IMR-90 (cell line): ENCODE data around the gene SH3BP2.

Experiments used
- CEBPB ChIP-seq: IDR thresholded peaks from 2 replicates; pipeline ENCODE4 v1.6.1; 2012; ENCODE audit warnings: low read depth, low read length, improper control_type of control experiment
- MAFK ChIP-seq: IDR thresholded peaks from 2 replicates; pipeline ENCODE4 v1.6.1; 2012; ENCODE audit warnings: low read depth, low read length, improper control_type of control experiment
- POLR2A ChIP-seq: IDR thresholded peaks from 2 replicates; pipeline ENCODE4 v1.6.1; 2012; ENCODE audit warnings: mild to moderate bottlenecking, low read depth, low read length
- RAD21 ChIP-seq: IDR thresholded peaks from 2 replicates; pipeline ENCODE4 v1.6.1; 2012; ENCODE audit warnings: low read length, improper control_type of control experiment
- RFX5 ChIP-seq: IDR thresholded peaks from 2 replicates; pipeline ENCODE4 v1.8.0; 2012; ENCODE audit warnings: low read depth, mild to moderate bottlenecking, low read length, moderate library complexity
- TF ChIP-seq, protein P1 (sequence below): conservative IDR thresholded peaks from 2 replicates; pipeline ENCODE4 v1.5.1; 2012; ENCODE audit warnings: mild to moderate bottlenecking, low read depth, low read length, improper control_type of control experiment
- TF ChIP-seq, protein P2 (sequence below): fragments of 150-350 bp; IDR thresholded peaks from 2 replicates; pipeline ENCODE4 v1.6.1; 2016; ENCODE audit warnings: low read depth, mild to moderate bottlenecking, low read length, moderate library complexity, borderline replicate concordance

GRCh38 chr4:2781911-2782310 lies 11.0 kb upstream of the SH3BP2 start:
- TF ChIP-seq, protein P1, sequence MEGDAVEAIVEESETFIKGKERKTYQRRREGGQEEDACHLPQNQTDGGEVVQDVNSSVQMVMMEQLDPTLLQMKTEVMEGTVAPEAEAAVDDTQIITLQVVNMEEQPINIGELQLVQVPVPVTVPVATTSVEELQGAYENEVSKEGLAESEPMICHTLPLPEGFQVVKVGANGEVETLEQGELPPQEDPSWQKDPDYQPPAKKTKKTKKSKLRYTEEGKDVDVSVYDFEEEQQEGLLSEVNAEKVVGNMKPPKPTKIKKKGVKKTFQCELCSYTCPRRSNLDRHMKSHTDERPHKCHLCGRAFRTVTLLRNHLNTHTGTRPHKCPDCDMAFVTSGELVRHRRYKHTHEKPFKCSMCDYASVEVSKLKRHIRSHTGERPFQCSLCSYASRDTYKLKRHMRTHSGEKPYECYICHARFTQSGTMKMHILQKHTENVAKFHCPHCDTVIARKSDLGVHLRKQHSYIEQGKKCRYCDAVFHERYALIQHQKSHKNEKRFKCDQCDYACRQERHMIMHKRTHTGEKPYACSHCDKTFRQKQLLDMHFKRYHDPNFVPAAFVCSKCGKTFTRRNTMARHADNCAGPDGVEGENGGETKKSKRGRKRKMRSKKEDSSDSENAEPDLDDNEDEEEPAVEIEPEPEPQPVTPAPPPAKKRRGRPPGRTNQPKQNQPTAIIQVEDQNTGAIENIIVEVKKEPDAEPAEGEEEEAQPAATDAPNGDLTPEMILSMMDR, result no peak
- TF ChIP-seq POLR2A (no peak), RAD21 (no peak), CEBPB (no peak), MAFK (no peak), RFX5 (no peak)
- TF ChIP-seq, protein P2, sequence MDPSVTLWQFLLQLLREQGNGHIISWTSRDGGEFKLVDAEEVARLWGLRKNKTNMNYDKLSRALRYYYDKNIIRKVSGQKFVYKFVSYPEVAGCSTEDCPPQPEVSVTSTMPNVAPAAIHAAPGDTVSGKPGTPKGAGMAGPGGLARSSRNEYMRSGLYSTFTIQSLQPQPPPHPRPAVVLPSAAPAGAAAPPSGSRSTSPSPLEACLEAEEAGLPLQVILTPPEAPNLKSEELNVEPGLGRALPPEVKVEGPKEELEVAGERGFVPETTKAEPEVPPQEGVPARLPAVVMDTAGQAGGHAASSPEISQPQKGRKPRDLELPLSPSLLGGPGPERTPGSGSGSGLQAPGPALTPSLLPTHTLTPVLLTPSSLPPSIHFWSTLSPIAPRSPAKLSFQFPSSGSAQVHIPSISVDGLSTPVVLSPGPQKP, result no peak
